Small intestine (tissue), 7 donors: ENCODE results near the gene PLPP1. TPM values are rescaled to one million over a fixed set of nuclear protein-coding genes. Genes with fewer than 3 reads are reported as not detected.

Experiments used
- DNase-seq, 2 donors: peaks; one replicate each; pipeline versions ENCODE4 v3.0.0 to v3.0.0-alpha.2; 2013
- FAIRE-seq: peaks from 2 replicates; lab custom pipeline; 2012; peaks lifted over from hg19 to GRCh38; lab: Jason Lieb, UNC
- H3K27ac ChIP-seq, 3 donors: one replicate each; pipeline ENCODE4 v1.5.1; 2013; ENCODE audit warnings: low read length in 2 of 3, mild to moderate bottlenecking in 2 of 3, control low read depth in 1 of 3, inconsistent platforms in 1 of 3, low read depth in 1 of 3, moderate library complexity in 1 of 3
- H3K27me3 ChIP-seq, 3 donors: one replicate each; pipeline ENCODE4 v1.6.1; 2013; ENCODE audit warnings: low read length in 3 of 3, inconsistent platforms in 1 of 3; ENCODE audit not compliant: control insufficient read depth in 3 of 3, insufficient read depth in 3 of 3
- H3K36me3 ChIP-seq, 3 donors: one replicate each; pipeline ENCODE4 v1.6.1; 2013; ENCODE audit warnings: low read length in 3 of 3, inconsistent platforms in 1 of 3, low read depth in 1 of 3, mild to moderate bottlenecking in 1 of 3, moderate library complexity in 1 of 3; ENCODE audit not compliant: control insufficient read depth in 3 of 3, insufficient read depth in 2 of 3
- H3K4me1 ChIP-seq, 3 donors: one replicate each; pipeline ENCODE4 v1.6.1; 2013; ENCODE audit warnings: low read length in 2 of 3, inconsistent platforms in 1 of 3, low read depth in 1 of 3, mild to moderate bottlenecking in 1 of 3, moderate library complexity in 1 of 3; ENCODE audit not compliant: control insufficient read depth in 3 of 3, insufficient read depth in 2 of 3
- H3K4me3 ChIP-seq, 3 donors: one replicate each; pipeline ENCODE4 v1.5.1; 2013; ENCODE audit warnings: low read length in 3 of 3, control low read depth in 1 of 3, inconsistent platforms in 1 of 3, low read depth in 1 of 3, mild to moderate bottlenecking in 1 of 3, moderate library complexity in 1 of 3
- H3K9me3 ChIP-seq, 2 donors: one replicate each; pipeline ENCODE4 v1.6.1; 2013; ENCODE audit warnings: low read depth in 1 of 2, low read length in 1 of 2; ENCODE audit not compliant: control insufficient read depth in 2 of 2, insufficient read depth in 1 of 2
- WGBS, 3 donors: extraction: QIAGEN DNeasy Blood & Tissue Kit; methylation state at CpG; one replicate each; pipeline ENCODE4 v1.1.7; 2013; 5-methylcytosine and 5-hydroxymethylcytosine counted together
- polyA plus RNA-seq, 4 donors: library from polyadenylated mRNA; stranded (reverse) in 3 of 4; unstranded in 1 of 4; fragments of 200-250 nt in 3 of 4; fragments of 120-200 nt in 1 of 4; gene quantifications; one replicate each; pipeline versions ENCODE4 v1.2.1 to v1.2.3, GENCODE V29; 2013
- donor health status: healthy with polysubstance abuse.
- donor health status: control.
- donor health status: control.
- donor health status: Bipolar disorder and iron deficiency.
- donor health status: healthy.

The PLPP1 gene
- polyA plus RNA-seq, 4 donors, result 44.6 to 91.3 (median 53.4) TPM

- H3K27me3 ChIP-seq, result no peaks in the 10 kb centered on the region
- FAIRE-seq (no peak), DNase-seq (no peak)
- WGBS, 3 donors, result 67 to 84% (median 76%) methylated on average over 4 of the region's 4 CpGs
- peaks cover 0 to 2% (median 0%) of the 10 kb centered on the region in 3 donors for H3K4me1 ChIP-seq
- H3K4me3 ChIP-seq, result no peak overlapping the region
- peak overlapping the region in 2 of 3 donors; percentile 32 to 41 for H3K27ac ChIP-seq
- no peaks in the 10 kb centered on the region for H3K9me3 ChIP-seq
- peaks cover 9 to 19% (median 12%) of the 10 kb centered on the region in 3 donors for H3K36me3 ChIP-seq
Observed at GRCh38 chr5:55421074-55421529, 113.7 kb downstream of the PLPP1 start.

DNA sequence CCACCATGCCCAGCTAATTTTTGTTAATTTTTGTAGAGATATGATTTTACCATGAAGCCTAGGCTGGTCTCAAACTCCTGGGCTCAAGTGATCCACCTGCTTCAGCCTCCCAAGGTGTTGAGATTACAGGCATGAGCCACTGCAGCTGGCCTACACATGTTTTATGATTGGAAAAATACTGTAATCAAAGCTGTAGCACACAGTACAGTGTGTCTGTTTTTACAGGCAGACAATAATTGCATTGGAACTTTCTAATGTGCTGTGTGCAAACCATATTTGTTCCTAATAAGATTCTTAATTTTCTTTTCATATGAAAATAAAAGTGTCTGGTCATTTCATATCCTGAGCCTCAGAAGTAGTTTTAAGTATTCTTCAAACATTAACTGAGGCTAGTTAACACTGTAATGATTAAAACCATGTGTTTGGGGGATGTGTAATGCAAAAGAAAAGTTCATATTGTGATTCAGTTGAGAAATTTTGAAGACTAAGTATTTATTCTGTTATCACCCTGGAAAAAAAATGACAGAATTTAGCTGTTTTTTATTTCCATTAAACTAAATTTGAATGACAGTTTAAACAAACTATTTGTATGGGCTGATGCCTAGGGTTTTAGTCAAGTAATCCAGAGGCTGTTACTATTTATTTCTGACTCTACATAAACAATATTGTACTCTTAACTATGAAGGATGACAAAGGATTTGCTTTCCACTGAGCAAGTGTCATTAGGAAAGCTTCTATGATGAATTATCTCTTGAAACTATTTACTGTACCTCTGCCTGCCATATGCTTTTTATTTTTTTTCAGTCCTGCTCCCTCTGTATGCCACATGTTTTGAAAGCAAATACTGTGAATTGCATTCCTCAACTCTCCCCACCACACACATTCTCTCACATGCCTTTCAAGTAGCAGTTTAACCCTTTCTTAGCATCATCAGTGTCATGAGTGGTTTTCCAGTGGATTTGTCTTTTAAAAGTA lies 115.5 kb downstream of the PLPP1 start:
- Histone ChIP-seq H3K9me3 (no peaks in the 10 kb centered on the region), H3K4me1 (peaks cover 0 to 2% (median 0%) of the 10 kb centered on the region in 3 donors), H3K27ac (peak overlapping the region in 1 of 3 donors; percentile 9), H3K4me3 (no peak overlapping the region), H3K36me3 (peaks cover 8 to 20% (median 11%) of the 10 kb centered on the region in 3 donors), H3K27me3 (no peaks in the 10 kb centered on the region)
- no peak for FAIRE-seq
- peak in 1 of 2 donors; percentile 15 for DNase-seq

- H3K27me3 ChIP-seq, result no peaks in the 10 kb centered on the region
- H3K4me1 ChIP-seq, result peaks cover 0 to 2% (median 0%) of the 10 kb centered on the region in 3 donors
- peaks cover 0 to 9% (median 7%) of the 10 kb centered on the region in 3 donors for H3K36me3 ChIP-seq
- no peak overlapping the region for H3K4me3 ChIP-seq
- H3K27ac ChIP-seq, result no peak overlapping the region
- no peak for DNase-seq
- H3K9me3 ChIP-seq, result no peaks in the 10 kb centered on the region
- no peak for FAIRE-seq
Observed at GRCh38 chr5:55416306-55416705, 118.5 kb downstream of the PLPP1 start.

DNA sequence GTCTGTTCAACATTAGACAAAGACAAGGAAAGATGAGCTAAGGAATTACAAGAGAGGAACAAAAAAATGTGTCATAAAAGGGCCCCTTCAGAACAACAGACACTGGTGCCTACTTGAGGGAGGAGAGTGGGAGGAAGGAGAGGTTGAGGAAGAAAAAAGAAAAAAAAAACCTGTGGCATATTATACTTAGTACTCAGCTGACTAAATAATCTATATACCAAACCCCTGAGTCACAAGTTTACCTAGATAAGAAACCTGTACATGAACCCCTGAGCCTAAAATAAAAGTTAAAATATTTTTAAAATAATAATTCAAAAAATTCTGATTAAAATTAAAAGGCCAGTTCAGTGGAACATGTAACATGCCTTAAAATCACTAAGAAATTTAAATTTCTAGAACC lies 119.7 kb downstream of the PLPP1 start:
- Histone ChIP-seq H3K27ac (no peak overlapping the region), H3K27me3 (no peaks in the 10 kb centered on the region), H3K9me3 (no peaks in the 10 kb centered on the region), H3K4me1 (peaks cover 0 to 1% (median 0%) of the 10 kb centered on the region in 3 donors), H3K4me3 (no peak overlapping the region), H3K36me3 (peaks cover 0 to 9% (median 7%) of the 10 kb centered on the region in 3 donors)
- DNase-seq (no peak), FAIRE-seq (no peak)

DNA sequence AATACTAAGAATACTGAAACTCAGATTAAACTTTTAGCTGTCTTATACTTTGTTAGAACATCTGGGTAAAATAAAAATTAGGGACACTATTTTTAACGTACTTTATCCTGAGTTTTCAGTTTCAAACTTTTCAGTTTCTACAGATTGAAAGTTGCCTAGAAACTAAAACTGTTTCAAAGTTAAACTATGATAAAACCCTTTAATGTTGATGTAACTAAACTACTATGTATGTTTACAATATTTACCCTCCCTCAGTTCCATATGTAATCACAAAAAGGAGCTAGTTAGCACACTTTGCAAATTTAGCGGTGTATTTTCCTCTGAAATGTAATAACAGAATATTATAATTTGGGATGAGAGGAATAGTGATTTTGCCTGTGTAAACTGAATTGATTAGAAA lies 121.1 kb downstream of the PLPP1 start:
- no peak for DNase-seq
- FAIRE-seq, result no peak
- H3K4me3 ChIP-seq, result no peak overlapping the region
- H3K36me3 ChIP-seq, result peaks cover 0 to 9% (median 8%) of the 10 kb centered on the region in 3 donors
- H3K9me3 ChIP-seq, result no peaks in the 10 kb centered on the region
- H3K27me3 ChIP-seq, result no peaks in the 10 kb centered on the region
- no peaks in the 10 kb centered on the region for H3K4me1 ChIP-seq
- 84 to 92% (median 88%) methylated on average over 2 of the region's 2 CpGs for WGBS, 3 donors
- H3K27ac ChIP-seq, result no peak overlapping the region

DNA sequence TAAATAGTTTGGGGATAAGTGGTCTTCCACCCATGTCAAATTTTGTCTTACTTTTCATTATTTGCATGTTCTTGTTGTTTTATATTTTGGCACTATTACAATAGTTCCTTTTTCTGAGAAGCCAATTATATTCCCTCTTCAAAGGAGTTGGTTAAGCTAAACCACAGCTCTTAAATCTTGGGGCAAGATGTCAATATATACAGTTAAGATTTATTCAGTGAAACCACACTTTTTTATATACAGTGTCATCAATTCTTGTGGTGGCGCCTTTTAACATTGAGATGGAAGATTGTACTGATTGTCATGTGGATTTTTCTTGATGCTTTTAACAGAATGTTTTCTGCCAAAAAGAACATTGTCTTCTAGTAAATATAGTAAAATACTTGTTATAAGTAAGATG lies 122.9 kb downstream of the PLPP1 start:
- Histone ChIP-seq H3K9me3 (no peaks in the 10 kb centered on the region), H3K4me1 (peaks cover 0 to 5% (median 4%) of the 10 kb centered on the region in 3 donors), H3K27ac (no peak overlapping the region), H3K4me3 (no peak overlapping the region), H3K36me3 (peaks cover 0 to 12% (median 11%) of the 10 kb centered on the region in 3 donors), H3K27me3 (no peaks in the 10 kb centered on the region)
- no peak for DNase-seq
- FAIRE-seq, result no peak
- WGBS, 3 donors, result 93 to 94% (median 94%) methylated on average over 1 of the region's 1 CpG

DNA sequence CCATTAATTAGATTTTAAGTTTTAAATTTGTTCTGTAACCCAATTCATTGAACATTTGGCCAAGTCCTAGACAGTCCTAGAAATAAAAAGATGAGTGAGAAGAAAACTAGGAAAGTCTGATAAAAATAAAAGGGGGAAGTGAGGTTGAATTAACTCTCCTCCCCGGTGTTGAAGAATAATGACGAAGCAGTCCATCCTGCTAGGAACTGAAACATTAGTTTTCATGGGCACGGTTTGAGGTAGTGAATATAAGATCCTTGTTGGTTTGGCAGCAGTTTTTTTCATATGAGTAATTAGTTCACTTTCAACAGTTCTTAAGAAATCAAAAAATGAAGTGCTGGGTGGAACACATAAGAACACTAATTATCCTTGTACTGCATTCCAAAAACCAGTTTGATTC lies 123.9 kb downstream of the PLPP1 start:
- FAIRE-seq, result no peak
- WGBS, 3 donors, result 74 to 92% (median 84%) methylated on average over 3 of the region's 3 CpGs
- DNase-seq, result no peak
- peaks cover 0 to 15% (median 10%) of the 10 kb centered on the region in 3 donors for H3K36me3 ChIP-seq
- no peaks in the 10 kb centered on the region for H3K27me3 ChIP-seq
- peaks cover 0 to 5% (median 4%) of the 10 kb centered on the region in 3 donors for H3K4me1 ChIP-seq
- H3K27ac ChIP-seq, result no peak overlapping the region
- H3K4me3 ChIP-seq, result no peak overlapping the region
- no peaks in the 10 kb centered on the region for H3K9me3 ChIP-seq

- Histone ChIP-seq H3K4me3 (no peak overlapping the region), H3K4me1 (peaks cover 0 to 5% (median 4%) of the 10 kb centered on the region in 3 donors), H3K27ac (no peak overlapping the region), H3K27me3 (no peaks in the 10 kb centered on the region), H3K9me3 (no peaks in the 10 kb centered on the region), H3K36me3 (peaks cover 0 to 17% (median 7%) of the 10 kb centered on the region in 3 donors)
- no peak for DNase-seq
- 100% methylated on average over 1 of the region's 1 CpG for WGBS, 3 donors
- FAIRE-seq, result no peak
Observed at GRCh38 chr5:55409775-55410174, 125.0 kb downstream of the PLPP1 start.
